ENCODE measurements around the gene CNIH3. TPM values are rescaled to one million over a fixed set of nuclear protein-coding genes. Genes with fewer than 3 reads are reported as not detected.

Gene CNIH3
- total and polyA plus RNA-seq, 10 of the 15 experiments (the other 5 are each of a cell fraction or from before 2014, with no cell fraction given), result 0.77 to 5.8 (median 1.8) TPM

GRCh38 chr1:224735159-224735558 is 119.0 kb downstream of the CNIH3 start (continued):
- TF ChIP-seq PRDM15 (CRISPR knock-in tag; IDR thresholded peaks at IDR 0.05), result no peak
- no peak for TF ChIP-seq PBX3 (IDR thresholded peaks at IDR 0.05; ENCODE audit: insufficient replicate concordance, low read depth, low read length)
- TF ChIP-seq SMARCA5 (IDR thresholded peaks at IDR 0.05), result no peak
- peak; percentile 90 for TF ChIP-seq RUNX3 (IDR thresholded peaks at IDR 0.05; ENCODE audit: low read length)
- no peak for TF ChIP-seq ZNF274 (IDR thresholded peaks at IDR 0.05; ENCODE audit: insufficient read depth, insufficient read length)
- no peak for TF ChIP-seq YY1 (IDR thresholded peaks at IDR 0.05; ENCODE audit: low read depth, low read length)
- TF ChIP-seq USF1 (IDR thresholded peaks at IDR 0.05; ENCODE audit: borderline replicate concordance, extremely low read length, insufficient read depth, low read depth, low read length), result no peak
- no peak for TF ChIP-seq BRCA1 (IDR thresholded peaks at IDR 0.05; ENCODE audit: low read depth, low read length)
- peak; percentile 33 for TF ChIP-seq SKIL (IDR thresholded peaks at IDR 0.05; ENCODE audit: low read depth, poor library complexity, severe bottlenecking)
- no peak for TF ChIP-seq NKRF (conservative IDR thresholded peaks at IDR 0.05)
- no peak for TF ChIP-seq HDAC6 (IDR thresholded peaks at IDR 0.05; ENCODE audit: unreplicated experiment)
- TF ChIP-seq MYB (IDR thresholded peaks at IDR 0.05; ENCODE audit: borderline replicate concordance, low read depth, low read length), result no peak
- TF ChIP-seq CREM (IDR thresholded peaks at IDR 0.05; ENCODE audit: low read depth), result peak; percentile 16; the same call in 1 of the 2 replicates
- no peak for TF ChIP-seq HDGF (IDR thresholded peaks at IDR 0.05)
- TF ChIP-seq ZBTB4 (CRISPR knock-in tag; IDR thresholded peaks at IDR 0.05), result no peak
- TF ChIP-seq SP1 (IDR thresholded peaks at IDR 0.05; ENCODE audit: low read depth, low read length), result no peak
- TF ChIP-seq POU2F2 (IDR thresholded peaks at IDR 0.05; ENCODE audit: borderline replicate concordance, low read depth, low read length), result no peak

Measured in GM12878 (cell line).